ENCODE measurements around the gene BBS10.

The BBS10 gene

DNA sequence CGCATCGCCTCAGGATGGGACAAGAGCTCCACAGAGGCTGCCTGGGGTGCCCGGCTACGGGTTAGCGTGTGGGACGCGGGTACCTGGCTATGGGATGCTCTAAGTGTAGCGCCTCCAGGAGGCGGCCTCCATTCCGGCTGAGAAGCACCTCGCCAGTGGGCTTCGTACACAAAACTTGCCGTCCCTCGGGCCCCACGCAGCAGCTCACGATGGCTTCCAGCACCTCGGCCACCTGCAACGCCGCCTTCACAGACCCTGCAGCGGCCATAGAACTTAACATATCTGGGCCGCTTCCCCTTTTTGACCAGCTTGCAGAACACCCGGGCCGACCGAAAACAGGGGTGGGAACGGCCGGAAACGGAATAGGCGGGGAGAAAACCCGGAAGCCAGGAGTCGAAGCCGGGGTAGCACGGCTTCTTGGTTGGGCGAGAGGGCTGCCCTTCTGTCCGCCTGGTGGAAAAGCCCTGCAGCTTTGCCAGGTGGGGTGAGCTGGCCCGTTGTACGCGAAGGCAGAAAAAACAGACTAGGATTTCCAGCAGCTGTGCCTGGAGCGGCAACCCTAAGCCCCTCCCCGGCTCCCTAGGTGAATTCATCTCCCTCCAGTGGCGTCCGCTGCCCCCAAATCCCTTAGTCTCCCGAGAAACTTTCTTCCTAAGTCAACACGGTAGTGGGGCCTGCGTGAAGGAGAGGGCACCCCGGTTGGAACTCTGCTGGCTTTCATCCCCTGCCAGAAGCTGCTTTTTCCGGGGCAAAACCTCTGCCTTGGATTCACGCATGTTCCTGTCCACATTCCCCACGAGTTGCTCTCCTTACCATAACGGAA is at the start of gene BBS10:
Gene BBS10 (minus strand): TSS at position 337 of the 823 bp plus-strand sequence. CDS start 57 bp downstream, at position 280.
- peak within 1 kb of the TSS; percentile 71 for H3K27ac ChIP-seq (ENCODE audit: low read length)

DNA sequence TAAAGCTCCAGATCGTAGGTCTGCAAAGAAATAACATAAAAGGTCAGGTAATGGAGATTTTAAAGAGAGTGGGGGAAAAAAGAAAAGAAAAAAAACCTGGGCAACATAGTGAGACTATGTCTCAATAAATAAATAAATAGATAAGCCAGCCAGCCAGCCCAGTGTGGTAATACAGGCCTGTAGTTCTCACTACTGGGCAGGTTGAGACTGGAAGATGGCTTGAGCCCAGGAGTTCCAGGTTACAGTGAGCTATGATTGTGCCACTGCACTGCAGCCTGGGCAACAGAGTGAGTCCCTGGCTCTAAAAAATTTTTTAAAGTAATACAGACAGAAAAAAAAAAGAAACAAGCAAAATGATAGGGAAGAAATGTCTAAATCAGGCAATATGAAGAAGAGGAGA is 43.2 kb upstream of the BBS10 start:
- H4K20me1 ChIP-seq (ENCODE audit: insufficient read depth, low read length): no peaks in the 10 kb centered on the region

More for the DNA sequence above, at the start of gene BBS10:
- Histone ChIP-seq H3K9me3 (ENCODE audit: insufficient read depth, low read length) (no peaks in the 10 kb centered on the region), H3K4me1 (ENCODE audit: low read length) (peaks cover 17% of the 10 kb centered on the region), H3K36me3 (replicated peaks; ENCODE audit: low read depth, low read length) (no peaks in the 10 kb centered on the region), H3K4me2 (ENCODE audit: low read length) (peak within 1 kb of the TSS; percentile 94), H3K4me3 (ENCODE audit: low read length) (peak within 1 kb of the TSS; percentile 93), H2AFZ (ENCODE audit: low read depth, low read length) (peak within 1 kb of the TSS; percentile 95), H4K20me1 (ENCODE audit: insufficient read depth, low read length) (no peaks in the 10 kb centered on the region), H3K27me3 (ENCODE audit: low read depth, low read length) (no peaks in the 10 kb centered on the region), H3K9ac (ENCODE audit: low read length) (peak within 1 kb of the TSS; percentile 91), H3K79me2 (ENCODE audit: low read length) (peaks cover 13% of the 10 kb centered on the region)
- no peak for TF ChIP-seq EZH2phosphoT487 (IDR thresholded peaks at IDR 0.05; ENCODE audit: low read depth)
- TF ChIP-seq, protein P1, sequence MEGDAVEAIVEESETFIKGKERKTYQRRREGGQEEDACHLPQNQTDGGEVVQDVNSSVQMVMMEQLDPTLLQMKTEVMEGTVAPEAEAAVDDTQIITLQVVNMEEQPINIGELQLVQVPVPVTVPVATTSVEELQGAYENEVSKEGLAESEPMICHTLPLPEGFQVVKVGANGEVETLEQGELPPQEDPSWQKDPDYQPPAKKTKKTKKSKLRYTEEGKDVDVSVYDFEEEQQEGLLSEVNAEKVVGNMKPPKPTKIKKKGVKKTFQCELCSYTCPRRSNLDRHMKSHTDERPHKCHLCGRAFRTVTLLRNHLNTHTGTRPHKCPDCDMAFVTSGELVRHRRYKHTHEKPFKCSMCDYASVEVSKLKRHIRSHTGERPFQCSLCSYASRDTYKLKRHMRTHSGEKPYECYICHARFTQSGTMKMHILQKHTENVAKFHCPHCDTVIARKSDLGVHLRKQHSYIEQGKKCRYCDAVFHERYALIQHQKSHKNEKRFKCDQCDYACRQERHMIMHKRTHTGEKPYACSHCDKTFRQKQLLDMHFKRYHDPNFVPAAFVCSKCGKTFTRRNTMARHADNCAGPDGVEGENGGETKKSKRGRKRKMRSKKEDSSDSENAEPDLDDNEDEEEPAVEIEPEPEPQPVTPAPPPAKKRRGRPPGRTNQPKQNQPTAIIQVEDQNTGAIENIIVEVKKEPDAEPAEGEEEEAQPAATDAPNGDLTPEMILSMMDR (IDR thresholded peaks at IDR 0.05; ENCODE audit: low read depth, low read length): peak; percentile 60

DNA sequence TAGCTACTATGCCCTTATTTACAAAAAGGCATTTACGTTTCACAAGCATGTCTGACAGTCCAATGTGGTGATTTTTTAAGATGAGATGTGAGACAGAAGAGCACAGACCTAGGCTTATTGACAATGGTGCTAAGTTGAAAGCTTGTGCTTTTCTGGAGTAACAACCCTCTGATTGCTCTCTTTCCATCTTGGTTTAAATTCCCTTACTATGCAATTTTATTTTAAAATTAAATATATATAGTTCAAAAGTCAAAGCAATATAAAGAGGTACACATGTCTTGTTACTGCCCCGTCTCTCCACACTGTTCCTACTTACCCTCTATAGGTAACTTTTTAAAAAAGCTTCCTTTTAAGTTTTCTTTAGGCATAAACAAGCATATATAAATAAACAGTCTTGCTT is 39.4 kb upstream of the BBS10 start:
- Histone ChIP-seq H3K9ac (ENCODE audit: low read length) (no peak overlapping the region), H4K20me1 (ENCODE audit: insufficient read depth, low read length) (no peaks in the 10 kb centered on the region), H3K27ac (ENCODE audit: low read length) (no peak overlapping the region), H3K4me3 (ENCODE audit: low read length) (no peak overlapping the region), H3K27me3 (ENCODE audit: low read depth, low read length) (no peaks in the 10 kb centered on the region), H3K36me3 (replicated peaks; ENCODE audit: low read depth, low read length) (no peaks in the 10 kb centered on the region), H2AFZ (ENCODE audit: low read depth, low read length) (no peak overlapping the region), H3K79me2 (ENCODE audit: low read length) (no peaks in the 10 kb centered on the region), H3K4me2 (ENCODE audit: low read length) (no peak overlapping the region), H3K4me1 (ENCODE audit: low read length) (no peaks in the 10 kb centered on the region), H3K9me3 (ENCODE audit: insufficient read depth, low read length) (no peaks in the 10 kb centered on the region)
- TF ChIP-seq EZH2phosphoT487 (IDR thresholded peaks at IDR 0.05; ENCODE audit: low read depth): no peak
- TF ChIP-seq, protein P1 (IDR thresholded peaks at IDR 0.05; ENCODE audit: low read depth, low read length): no peak

More for the DNA sequence above, 43.2 kb upstream of the BBS10 start:
- Histone ChIP-seq H3K4me2 (ENCODE audit: low read length) (no peak overlapping the region), H3K4me3 (ENCODE audit: low read length) (no peak overlapping the region), H3K36me3 (replicated peaks; ENCODE audit: low read depth, low read length) (no peaks in the 10 kb centered on the region), H3K9me3 (ENCODE audit: insufficient read depth, low read length) (no peaks in the 10 kb centered on the region), H2AFZ (ENCODE audit: low read depth, low read length) (no peak overlapping the region), H3K4me1 (ENCODE audit: low read length) (no peaks in the 10 kb centered on the region), H3K27ac (ENCODE audit: low read length) (no peak overlapping the region), H3K79me2 (ENCODE audit: low read length) (no peaks in the 10 kb centered on the region), H3K9ac (ENCODE audit: low read length) (no peak overlapping the region), H3K27me3 (ENCODE audit: low read depth, low read length) (no peaks in the 10 kb centered on the region)
- no peak for TF ChIP-seq EZH2phosphoT487 (IDR thresholded peaks at IDR 0.05; ENCODE audit: low read depth)
- TF ChIP-seq, protein P1 (IDR thresholded peaks at IDR 0.05; ENCODE audit: low read depth, low read length): no peak

DNA sequence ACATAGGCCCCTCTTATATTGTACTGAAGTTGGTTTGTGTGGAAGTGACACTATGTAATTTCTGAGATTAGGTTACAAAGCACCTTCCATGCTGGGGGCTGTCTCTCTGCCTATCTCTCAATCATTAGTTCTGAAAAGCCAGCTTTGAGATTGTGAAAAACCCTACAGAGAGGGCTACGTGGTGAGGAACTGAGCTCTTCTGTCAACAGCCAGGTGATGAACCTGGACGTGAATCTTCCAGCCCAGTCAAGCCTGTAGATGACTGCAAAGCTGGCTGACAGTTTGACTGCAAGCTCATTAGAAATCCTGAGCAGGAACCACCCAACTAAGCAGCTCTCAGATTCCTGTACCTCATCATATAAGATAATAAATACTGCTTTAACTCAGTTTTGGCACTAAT is 36.3 kb upstream of the BBS10 start:
- H3K27ac ChIP-seq (ENCODE audit: low read length): no peak overlapping the region
- H3K4me1 ChIP-seq (ENCODE audit: low read length): no peaks in the 10 kb centered on the region
- H3K27me3 ChIP-seq (ENCODE audit: low read depth, low read length): no peaks in the 10 kb centered on the region
- TF ChIP-seq, protein P1 (IDR thresholded peaks at IDR 0.05; ENCODE audit: low read depth, low read length): no peak
- no peak for TF ChIP-seq EZH2phosphoT487 (IDR thresholded peaks at IDR 0.05; ENCODE audit: low read depth)
- no peaks in the 10 kb centered on the region for H3K9me3 ChIP-seq (ENCODE audit: insufficient read depth, low read length)
- H3K36me3 ChIP-seq (replicated peaks; ENCODE audit: low read depth, low read length): no peaks in the 10 kb centered on the region
- no peak overlapping the region for H3K4me3 ChIP-seq (ENCODE audit: low read length)
- H4K20me1 ChIP-seq (ENCODE audit: insufficient read depth, low read length): no peaks in the 10 kb centered on the region
- H3K9ac ChIP-seq (ENCODE audit: low read length): no peak overlapping the region
- no peak overlapping the region for H2AFZ ChIP-seq (ENCODE audit: low read depth, low read length)
- H3K4me2 ChIP-seq (ENCODE audit: low read length): no peak overlapping the region
- H3K79me2 ChIP-seq (ENCODE audit: low read length): no peaks in the 10 kb centered on the region

Measured in OCI-LY3 (cell line).